GM23248 (cell line): ENCODE measurements around the gene PIGR.

Experiments used
- EZH2 ChIP-seq: fragments of 200-600 bp; sonication (generic); IDR thresholded peaks from 2 replicates; pipeline ENCODE4 v1.6.1; 2018; ENCODE audit warnings: antibody characterized with exemption, mild to moderate bottlenecking; ENCODE audit not compliant: insufficient read depth, poor library complexity, severe bottlenecking
- EZH2phosphoT487 ChIP-seq: fragments of 200-600 bp; sonication (generic); IDR thresholded peaks from 2 replicates; pipeline ENCODE4 v1.6.1; 2018; ENCODE audit warnings: antibody characterized with exemption, moderate library complexity, mild to moderate bottlenecking, low read depth; ENCODE audit not compliant: insufficient read depth

- no peak for TF ChIP-seq EZH2
- TF ChIP-seq EZH2phosphoT487 = no peak
Observed at GRCh38 chr1:206912445-206913095, 33.7 kb downstream of the PIGR start.
